Upper lobe of left lung (tissue), 4 donors: ENCODE data around the gene ARVCF.

ENCODE experiments used
- CTCF ChIP-seq, 6 experiments: fragments of 450-650 bp in 4 of 6; fragments of 200-600 bp in 2 of 6; sonication (generic) in 2 of 6; IDR thresholded peaks; one replicate each; pipeline ENCODE4 v1.5.1; 2016 to 2019; ENCODE audit warnings: antibody characterized with exemption in 6 of 6
- EP300 ChIP-seq, 4 donors: sonication (generic); formaldehyde crosslinking; IDR thresholded peaks; one replicate each; pipeline ENCODE4 v1.5.1; 2017; ENCODE audit warnings: antibody characterized with exemption in 4 of 4, control low read depth in 2 of 4
- POLR2A ChIP-seq, 4 donors: fragments of 450-650 bp; IDR thresholded peaks; one replicate each; pipeline ENCODE4 v1.5.1; 2016 to 2017; ENCODE audit warnings: antibody characterized with exemption in 4 of 4, mild to moderate bottlenecking in 2 of 4

- TF ChIP-seq CTCF (IDR thresholded peaks at IDR 0.05) = no peak
- no peak for TF ChIP-seq EP300 (IDR thresholded peaks at IDR 0.05)
- no peak for TF ChIP-seq POLR2A (IDR thresholded peaks at IDR 0.05)
Measured at GRCh38 chr22:19975707-19976035, 41.0 kb downstream of the ARVCF start.
